ENCODE measurements around the gene FAM237B. TPM values are rescaled to one million over a fixed set of nuclear protein-coding genes. Genes with fewer than 3 reads are reported as not detected.

FAM237B gene
- total and polyA plus RNA-seq, 2 of the 13 experiments (the other 11 are each of a cell fraction or from before 2014, with no cell fraction given): not detected

GRCh38 chr7:90270431-90271178 is 50.5 kb downstream of the FAM237B start (continued):
- TF ChIP-seq ZNF598 (CRISPR knock-in tag; IDR thresholded peaks at IDR 0.05; ENCODE audit: borderline replicate concordance) (no peak), RXRB (CRISPR knock-in tag; IDR thresholded peaks at IDR 0.05; ENCODE audit: borderline replicate concordance) (peak; percentile 83), ZNF136 (CRISPR knock-in tag; IDR thresholded peaks at IDR 0.05; ENCODE audit: low read depth) (no peak), ZNF724P (CRISPR knock-in tag; IDR thresholded peaks at IDR 0.05; ENCODE audit: borderline replicate concordance) (no peak), KAT7 (CRISPR knock-in tag; IDR thresholded peaks at IDR 0.05; ENCODE audit: borderline replicate concordance) (no peak), HNRNPLL (IDR thresholded peaks at IDR 0.05; ENCODE audit: low read depth, low read length, poor library complexity, severe bottlenecking) (no peak), ZNF850 (CRISPR knock-in tag; conservative IDR thresholded peaks at IDR 0.05) (no peak), EP300 (IDR thresholded peaks at IDR 0.05; ENCODE audit: low read depth in 2 of 2, low read length in 2 of 2) (peak in 1 of 2 experiments; percentile 44; a peak in 1 of 4 replicates), EP300 (CRISPR knock-in tag; IDR thresholded peaks at IDR 0.05; ENCODE audit: borderline replicate concordance) (no peak), HNF4G (IDR thresholded peaks at IDR 0.05; ENCODE audit: borderline replicate concordance, low read depth, low read length) (0 out of 2 replicates have a peak, but pooled peaks have one; percentile 8), HNF4G (CRISPR knock-in tag; IDR thresholded peaks at IDR 0.05; ENCODE audit: borderline replicate concordance, low read depth) (no peak), ZNF816 (CRISPR knock-in tag; IDR thresholded peaks at IDR 0.05; ENCODE audit: borderline replicate concordance) (no peak), KDM3A (CRISPR knock-in tag; IDR thresholded peaks at IDR 0.05; ENCODE audit: low read depth) (no peak), KDM6A (CRISPR knock-in tag; IDR thresholded peaks at IDR 0.05; ENCODE audit: low read depth) (0 out of 2 replicates have a peak, but pooled peaks have one; percentile 28), MYPOP (CRISPR knock-in tag; IDR thresholded peaks at IDR 0.05) (no peak), EHMT2 (IDR thresholded peaks at IDR 0.05; ENCODE audit: borderline replicate concordance, low read depth, low read length) (no peak), ELK4 (CRISPR knock-in tag; IDR thresholded peaks at IDR 0.05; ENCODE audit: borderline replicate concordance) (no peak), SNAI1 (CRISPR knock-in tag; IDR thresholded peaks at IDR 0.05; ENCODE audit: borderline replicate concordance) (no peak), HOMEZ (CRISPR knock-in tag; IDR thresholded peaks at IDR 0.05; ENCODE audit: low read depth) (peak; percentile 15; the same call in 1 of the 2 replicates), ZNF619 (CRISPR knock-in tag; IDR thresholded peaks at IDR 0.05) (no peak), CBX2 (IDR thresholded peaks at IDR 0.05; ENCODE audit: low read depth, low read length) (no peak), CBX2 (CRISPR knock-in tag; IDR thresholded peaks at IDR 0.05; ENCODE audit: low read depth) (no peak), ZNF605 (CRISPR knock-in tag; IDR thresholded peaks at IDR 0.05) (no peak), RFX3 (CRISPR knock-in tag; IDR thresholded peaks at IDR 0.05) (no peak), HMG20A (CRISPR knock-in tag; IDR thresholded peaks at IDR 0.05; ENCODE audit: borderline replicate concordance) (no peak), PBX3 (CRISPR knock-in tag; IDR thresholded peaks at IDR 0.05; ENCODE audit: borderline replicate concordance) (no peak)
